GM15510 (cell line): Measurements from ENCODE around the gene CABLES1.
A peak's percentile ranks its signal among the peaks of the same experiment; 100 is the strongest.

Experiments
- POLR2A ChIP-seq: IDR thresholded peaks from 3 replicates; pipeline ENCODE4 v1.6.1; 2011; ENCODE audit warnings: borderline replicate concordance; ENCODE audit not compliant: insufficient read length; ENCODE audit errors: extremely low read depth

The CABLES1 gene

DNA sequence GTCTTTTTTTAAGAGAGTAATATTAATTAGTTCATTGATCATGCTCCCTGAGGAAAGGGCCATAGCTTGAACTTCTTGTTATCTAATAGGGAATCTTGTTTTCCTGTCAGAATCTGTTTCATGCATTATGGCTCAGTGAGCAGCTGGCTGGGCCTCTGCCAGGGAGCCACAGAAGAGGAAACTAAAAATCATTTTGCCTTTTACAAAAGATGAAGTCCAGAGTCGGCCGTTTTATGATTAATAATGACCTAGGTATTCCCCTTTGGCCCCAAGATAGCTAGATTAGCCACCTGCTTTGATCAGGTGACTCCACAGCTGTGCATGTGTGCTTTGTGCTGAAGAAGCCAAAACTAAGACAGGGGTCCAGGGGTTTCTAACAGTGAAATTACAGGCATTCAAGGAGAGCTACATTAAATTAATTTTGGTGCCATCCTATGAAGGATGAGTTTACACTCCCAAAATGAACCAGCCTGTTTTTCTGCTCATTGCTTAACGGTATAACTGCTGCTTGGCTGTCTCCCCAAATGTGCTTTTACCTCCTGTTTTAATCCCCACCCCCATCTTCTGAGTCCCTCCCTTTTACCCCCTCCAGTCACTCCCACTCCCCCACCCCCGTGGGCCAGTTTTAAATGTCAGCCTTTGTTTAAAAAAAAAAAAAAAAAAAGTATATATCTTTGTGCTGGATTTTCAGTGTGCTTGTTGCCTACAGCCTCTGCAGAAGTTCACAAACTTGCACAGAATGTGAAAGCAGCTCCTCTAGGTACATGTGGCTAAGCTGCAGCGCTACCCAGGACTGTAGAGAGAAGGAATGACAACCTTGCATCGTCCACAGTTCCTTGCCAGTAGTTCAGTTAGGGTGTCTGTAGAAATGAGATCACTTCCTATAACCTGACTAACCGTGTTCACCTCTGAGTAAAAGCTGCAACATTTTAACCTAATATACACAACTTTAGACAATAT lies 93.1 kb downstream of the CABLES1 start:
- peak; percentile 6 for TF ChIP-seq POLR2A

DNA sequence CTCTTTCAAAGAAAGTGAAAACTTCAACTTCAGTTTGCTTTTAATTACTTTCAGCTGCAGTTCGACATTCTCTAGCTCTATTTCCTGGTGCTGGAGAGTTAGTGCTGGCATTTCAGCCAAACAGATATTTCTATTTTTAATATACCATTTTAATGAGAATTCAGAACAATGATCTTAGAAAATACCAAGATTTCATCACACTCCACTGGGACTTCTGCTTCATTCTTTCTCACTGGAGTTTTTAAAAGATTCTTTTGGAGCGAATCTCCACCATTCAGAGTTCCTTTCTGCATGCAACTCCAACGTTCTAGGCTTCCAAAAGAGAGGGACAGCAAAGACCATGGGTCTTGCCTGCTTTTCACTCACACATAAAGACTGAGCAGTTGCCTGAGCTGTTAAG lies 94.2 kb downstream of the CABLES1 start:
- no peak for TF ChIP-seq POLR2A

DNA sequence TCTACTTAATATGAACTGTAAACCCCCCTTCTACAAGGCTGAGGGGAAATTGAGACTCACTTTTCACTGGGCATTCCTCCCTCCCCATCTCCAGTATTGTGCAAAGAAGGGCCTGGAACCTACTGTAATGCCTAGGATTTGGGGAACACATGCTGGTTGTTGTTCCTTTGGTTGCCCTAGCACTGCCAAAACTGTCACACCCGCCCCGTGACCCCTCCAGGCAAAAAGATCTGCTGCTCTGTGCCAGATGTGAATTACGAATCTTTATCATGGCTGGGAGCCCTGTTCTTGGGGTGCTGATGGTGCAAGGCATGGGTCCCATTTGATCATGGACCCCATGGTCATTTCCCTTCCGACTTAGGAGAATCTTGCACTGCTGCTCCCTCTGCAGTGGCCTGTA lies 95.4 kb downstream of the CABLES1 start:
- no peak for TF ChIP-seq POLR2A

DNA sequence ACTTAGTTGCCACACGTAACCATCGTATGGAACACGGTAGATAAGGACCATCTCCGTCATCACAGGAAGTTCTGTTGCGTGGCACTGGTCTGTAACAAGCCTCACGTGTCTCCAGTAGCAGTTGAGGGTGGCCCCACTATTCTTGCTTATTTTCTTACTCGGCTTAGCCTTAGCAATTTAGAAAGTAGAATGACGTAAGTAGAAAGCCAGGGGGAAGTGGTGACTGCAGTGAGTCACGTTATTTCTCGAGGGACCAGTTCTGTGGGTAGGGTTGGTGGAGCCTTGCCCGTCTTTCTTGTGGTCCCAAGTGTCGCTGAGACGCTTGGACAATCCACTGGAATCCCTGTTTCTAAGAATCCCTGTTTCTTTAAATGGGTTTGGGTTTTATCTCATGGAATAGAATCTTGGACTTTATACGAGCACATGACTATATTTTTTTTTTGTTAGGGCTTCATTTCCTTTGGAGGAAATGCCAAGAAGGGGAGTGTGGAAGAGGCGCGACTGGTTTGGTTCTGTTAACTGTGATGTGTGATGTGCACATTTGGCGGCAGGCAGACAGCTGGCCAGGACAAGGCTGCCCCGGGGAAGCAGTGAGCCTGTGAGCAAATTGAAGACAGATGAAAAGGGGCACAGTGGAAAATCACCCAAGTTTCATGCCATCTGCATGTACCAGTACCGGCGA lies 96.2 kb downstream of the CABLES1 start:
- no peak for TF ChIP-seq POLR2A

GRCh38 chr18:23232331-23232730 lies 97.0 kb downstream of the CABLES1 start:
- no peak for TF ChIP-seq POLR2A

GRCh38 chr18:23234619-23235018 lies 99.3 kb downstream of the CABLES1 start:
- TF ChIP-seq POLR2A: no peak

DNA sequence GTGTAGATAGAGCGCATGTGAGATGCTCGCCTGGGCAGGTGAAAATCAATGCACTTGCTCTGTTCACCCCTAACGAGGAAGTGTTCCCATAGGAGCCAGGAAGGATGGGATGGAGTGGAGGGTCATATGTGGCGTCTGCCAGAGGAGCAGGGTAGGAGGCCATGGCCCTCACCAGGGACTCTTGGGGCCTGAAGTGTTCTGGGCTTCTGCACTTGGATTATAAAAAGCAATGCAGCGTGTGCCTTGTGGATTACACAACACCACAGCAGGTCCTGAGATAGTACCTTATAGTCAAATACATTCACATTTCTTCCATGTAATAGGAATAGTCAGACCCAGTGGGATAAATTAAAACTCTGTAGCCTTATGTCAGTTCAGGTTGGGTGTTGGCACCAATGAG lies 100.1 kb downstream of the CABLES1 start:
- no peak for TF ChIP-seq POLR2A

- TF ChIP-seq POLR2A: no peak
These were observed 100.6 kb downstream of the CABLES1 start for GRCh38 chr18:23235860-23236259.

DNA sequence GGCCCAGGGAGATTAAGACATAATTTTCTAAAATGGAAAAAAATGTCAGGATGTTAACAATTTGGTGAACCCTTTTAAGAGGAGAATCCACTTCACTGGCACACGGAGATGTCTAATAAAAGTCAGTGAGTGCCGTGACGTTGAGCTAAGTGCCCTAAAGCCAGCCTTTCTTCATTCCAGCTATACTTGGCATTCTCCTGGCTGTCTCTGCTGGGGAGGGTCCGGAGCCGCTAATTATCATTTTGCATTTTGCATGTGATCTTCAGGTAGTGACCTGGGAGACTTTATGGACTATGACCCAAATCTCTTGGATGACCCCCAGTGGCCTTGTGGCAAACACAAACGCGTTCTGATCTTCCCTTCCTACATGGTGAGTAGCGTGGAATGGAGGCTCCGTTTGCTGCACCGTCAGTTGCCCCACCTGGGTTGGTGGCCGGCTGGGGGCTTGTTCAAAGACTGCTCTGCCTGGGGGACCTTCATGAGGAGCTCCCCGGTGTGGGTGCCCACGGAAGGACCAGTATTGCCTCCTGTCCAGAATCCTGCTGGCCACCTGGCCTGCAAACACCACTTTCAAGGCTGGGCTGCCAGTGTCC lies 101.7 kb downstream of the CABLES1 start:
- no peak for TF ChIP-seq POLR2A

DNA sequence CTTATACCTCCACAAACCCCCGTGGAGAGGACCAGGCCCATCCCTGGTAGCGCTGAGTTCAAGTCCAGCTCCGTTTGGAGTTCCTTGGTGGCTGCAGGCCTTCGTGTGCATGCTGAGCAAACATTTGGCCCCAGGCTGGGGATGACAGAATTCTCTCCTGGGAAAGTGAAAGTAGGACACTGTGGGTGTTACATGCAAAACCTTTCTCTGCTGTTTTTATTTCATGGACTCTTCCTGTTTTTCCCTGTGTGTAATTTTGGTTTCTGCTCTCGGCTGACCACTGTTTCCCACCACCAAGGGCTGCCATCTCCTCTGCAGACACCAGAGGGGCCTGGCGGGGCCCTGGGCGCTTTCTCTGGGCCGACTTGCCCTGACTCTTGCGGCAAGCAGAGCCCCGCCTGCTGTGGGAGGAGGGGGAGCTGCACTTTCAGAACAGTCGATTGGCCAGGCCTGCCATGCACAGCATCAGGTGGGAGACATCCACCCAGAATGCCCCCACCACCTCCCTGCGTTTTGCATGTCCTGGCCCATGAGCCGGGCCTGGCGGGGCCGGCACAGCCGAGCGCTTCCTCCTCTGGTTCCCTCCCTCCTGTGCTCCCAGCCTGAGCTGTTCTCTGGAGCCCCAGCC lies 102.4 kb downstream of the CABLES1 start:
- TF ChIP-seq POLR2A: no peak

GRCh38 chr18:23238152-23238531 lies 102.9 kb downstream of the CABLES1 start:
- TF ChIP-seq POLR2A: no peak

DNA sequence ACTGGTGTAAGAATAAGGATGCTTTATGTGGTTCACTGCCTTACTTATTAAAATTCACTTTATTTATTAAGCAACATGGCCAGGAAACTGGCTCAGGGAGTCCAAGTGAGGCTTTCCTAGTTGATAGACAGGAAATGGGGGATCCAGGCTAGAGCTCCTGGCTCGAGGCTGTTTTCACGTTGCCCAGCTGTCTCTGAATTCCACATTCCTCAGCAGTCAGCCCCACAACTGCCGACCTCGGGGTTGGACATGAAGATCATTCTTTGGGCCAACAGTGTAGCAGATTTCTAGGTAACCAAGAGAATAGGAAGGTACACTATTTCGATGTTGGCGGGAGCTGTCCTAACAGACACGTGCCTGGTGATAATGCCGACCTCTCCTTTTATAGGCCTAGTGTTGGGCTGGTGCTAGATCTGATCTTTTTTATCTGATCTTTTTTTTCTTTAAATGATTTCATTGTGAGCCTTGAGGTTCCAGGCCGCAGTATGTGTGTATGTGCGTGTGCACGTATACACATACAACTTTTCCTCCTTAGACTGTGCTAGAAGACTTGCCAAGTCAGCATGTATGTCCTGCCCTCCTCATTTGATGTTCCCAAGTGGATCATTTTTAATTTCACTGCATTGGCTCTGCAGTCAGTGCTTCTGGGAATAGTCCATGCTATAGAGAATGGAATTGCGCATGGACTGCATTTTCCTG lies 103.5 kb downstream of the CABLES1 start:
- TF ChIP-seq POLR2A: no peak

DNA sequence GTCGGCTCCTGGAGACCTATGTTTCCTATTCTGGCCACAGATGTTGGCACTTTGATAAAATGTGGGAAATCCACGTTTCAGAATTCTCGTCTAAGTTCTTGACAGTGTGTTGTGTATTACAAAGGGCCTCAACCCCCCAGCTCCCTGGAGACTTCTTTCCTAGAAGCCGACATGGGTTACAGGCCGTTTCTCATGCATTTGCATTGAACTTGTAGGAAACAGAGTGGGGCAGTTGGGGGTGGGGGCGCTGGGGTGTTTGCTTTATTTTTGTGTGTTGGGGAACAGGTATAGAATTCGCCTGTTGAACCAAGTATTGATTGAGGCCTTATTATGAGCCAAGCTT lies 104.0 kb downstream of the CABLES1 start:
- TF ChIP-seq POLR2A: no peak

DNA sequence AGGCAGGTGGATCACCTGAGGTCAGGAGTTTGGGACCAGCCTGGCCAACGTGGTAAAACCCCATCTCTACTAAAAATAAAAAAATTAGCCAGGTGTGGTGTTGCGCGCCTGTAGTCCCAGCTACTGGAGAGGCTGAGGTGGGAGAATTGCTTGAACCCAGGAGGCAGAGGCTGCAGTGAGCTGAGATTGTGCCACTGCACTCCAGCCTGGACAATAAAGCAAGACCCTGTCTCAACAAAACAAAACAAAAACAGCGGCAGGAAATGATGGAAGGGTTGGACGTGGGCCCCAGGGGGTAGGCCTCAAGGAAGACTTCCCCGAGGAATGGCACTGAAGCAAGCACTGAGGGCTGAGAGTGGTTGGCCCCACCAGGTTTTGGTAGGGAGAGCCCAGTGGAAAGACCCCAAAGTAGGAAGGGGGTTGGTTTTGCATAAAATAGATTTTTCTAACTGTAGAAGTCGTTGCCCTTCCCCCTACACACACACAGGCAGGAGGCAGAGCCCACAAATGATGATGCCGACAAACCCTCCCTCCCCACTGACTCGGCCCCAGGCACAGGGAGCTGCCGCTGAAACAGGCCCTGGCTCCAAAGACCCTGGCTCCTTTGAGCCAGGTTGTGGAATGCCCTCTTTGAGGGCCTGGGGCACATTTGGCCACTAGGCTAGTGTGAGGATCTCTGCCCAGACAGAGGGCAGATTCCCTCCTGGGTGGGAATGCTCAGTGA lies 104.8 kb downstream of the CABLES1 start:
- no peak for TF ChIP-seq POLR2A
